NCI-H446 (cell line): Measurements from ENCODE around the gene FKBP7.
"Not testable (repeated sequence)": the region's sequence is repeated elsewhere in the genome, so short reads cannot be mapped to it uniquely, and the experiment has no call there.

Experiments
- DNase-seq, 2 experiments: peaks; one replicate each; lab custom pipeline; 2025; lab: John Stamatoyannopoulos, UW

Gene FKBP7

DNA sequence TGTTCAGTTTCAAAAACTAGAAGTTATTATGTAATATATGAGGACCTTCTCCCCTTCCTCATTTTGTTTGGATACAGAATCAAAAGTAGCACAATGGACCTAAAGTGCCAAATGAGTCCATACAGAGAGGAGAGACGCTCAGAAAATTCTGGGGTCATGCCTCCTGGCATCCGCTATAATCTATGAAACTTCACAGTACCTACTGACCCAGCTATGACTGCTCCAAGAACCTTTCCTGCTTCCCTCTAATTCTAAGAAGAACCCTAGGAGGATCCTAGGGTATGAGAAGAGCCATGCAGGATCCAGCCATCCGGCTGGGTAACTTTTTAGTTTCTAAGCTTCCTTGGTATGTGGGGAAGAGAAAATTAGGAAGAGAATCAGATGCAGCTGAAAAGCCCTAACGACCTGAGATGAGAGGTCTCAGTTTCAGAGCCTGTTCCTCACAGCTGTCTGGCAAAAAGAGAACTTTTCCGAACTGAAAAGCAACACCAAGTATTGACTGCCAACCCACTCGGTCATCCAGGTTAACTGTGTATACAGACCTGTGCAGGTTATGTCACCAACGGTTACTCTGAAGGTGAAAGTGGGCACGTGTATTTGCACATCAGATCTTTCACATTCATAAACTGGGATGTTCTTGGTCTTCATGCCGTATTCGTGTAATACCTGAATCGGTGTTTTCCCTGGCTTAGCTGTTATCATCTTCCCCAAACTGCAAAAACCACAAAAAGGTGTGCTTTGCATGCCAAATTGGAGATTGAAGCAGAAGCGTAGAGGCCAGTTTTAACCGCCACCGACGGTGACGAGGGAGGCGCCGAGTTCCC, 28.5 kb downstream of the FKBP7 start:
- DNase-seq, result no peak

DNA sequence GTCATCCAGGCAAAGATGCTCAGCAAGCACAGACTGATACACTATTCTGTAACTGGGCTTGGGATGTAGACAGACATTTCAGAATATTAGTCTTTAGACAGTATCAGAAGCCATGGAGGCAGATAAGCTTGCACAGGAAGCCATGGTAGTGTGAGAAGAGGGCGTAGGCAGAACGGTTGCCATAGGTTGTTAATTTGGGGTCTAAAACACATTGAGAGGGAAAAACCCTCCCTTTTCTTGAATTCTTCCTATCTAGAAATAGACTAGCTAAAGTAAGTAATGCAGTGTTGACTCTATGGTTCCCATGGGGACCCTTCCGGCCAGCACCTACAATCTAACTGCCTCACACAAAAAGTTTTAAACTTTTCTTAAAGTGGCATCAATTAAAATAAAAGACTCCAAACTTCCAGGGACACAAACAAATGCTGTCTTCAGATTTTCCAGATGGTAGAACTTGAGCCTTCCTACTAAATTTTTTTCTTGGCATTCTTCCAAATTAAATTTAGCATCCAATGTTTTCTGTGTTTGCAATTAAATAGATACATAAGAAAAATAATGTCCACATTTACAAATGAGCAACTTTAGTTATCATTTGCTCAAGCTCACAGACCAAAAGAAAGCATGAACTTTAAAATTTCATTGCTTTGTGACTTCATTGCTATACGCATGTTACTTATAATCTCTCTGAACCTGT, 29.3 kb downstream of the FKBP7 start:
- no peak for DNase-seq

DNA sequence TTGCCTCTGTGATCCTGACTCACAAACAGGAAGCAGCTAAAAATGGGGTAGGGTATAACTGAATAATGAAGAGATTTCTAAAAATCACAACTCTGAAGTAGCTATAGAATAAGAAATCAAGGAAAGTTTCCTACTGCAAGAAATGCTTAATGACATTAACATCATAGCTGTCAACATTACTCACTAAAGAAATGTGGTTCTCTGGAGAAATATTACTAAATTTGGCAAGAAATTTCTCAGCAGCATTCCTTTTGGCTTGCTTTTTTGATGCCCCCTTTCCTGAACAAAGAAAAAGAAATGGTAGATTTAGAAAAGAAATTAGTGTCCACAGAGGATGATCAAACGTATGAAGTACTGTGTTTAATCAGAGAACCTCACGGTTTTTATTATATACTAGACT, 37.0 kb downstream of the FKBP7 start:
- DNase-seq, result no peak

DNA sequence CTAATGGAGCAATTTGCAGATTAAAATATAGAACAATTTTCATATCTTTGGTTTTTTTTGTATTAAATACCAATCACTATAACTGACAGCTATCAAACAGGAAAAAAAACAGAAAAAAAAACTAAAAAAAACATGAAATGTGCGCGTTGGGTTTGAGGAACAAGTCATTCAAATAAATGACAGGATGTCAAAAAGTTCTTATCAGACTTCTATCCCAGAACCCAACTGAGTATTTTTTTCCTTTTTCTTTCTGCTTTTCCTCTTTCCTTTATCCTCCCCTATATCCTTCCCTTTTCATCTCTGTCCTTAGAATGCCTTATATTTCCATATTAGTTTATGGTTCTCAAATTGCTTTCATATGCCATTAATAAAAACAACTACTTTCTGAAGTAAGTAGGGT, 41.7 kb downstream of the FKBP7 start:
- DNase-seq, result no peak

DNA sequence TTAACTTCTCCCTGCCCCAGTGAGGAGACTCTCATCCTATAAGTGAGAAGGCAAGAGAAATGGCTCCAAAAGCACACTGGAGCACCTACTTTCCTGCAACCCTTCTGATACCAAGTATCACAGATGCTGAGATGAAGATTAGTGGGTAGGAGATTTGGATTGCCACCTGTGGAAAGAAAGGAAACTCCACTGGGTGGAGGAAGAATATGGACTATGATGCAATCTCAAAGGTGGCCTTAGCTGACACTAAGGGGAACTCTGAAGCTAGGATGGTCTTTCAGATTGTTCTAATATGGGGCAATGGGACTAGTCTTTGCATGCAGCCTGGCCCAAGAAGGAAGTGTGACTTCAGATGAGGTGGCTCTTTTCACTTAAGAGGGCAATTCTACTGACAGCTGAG, 49.1 kb downstream of the FKBP7 start:
- no peak for DNase-seq

DNA sequence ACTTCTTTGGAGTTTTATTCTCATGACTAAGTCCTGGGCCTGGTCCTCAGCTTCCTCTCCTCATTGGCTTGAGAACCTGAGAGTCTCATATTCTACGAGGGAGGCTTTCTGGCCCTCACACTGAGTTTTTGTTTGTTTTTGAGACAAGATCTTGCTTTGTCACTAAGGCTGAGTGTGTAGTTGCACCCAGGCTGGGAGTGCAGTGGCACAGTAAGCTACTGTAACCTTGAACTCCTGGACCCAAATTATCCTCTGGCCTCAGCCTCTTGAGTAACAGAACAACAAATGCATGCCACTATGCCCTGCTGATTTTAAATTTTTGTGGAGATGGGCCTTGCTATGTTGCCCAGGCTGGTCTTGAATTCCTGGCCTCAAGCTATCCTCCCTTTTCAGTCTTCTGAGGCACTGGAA, 50.0 kb downstream of the FKBP7 start:
- DNase-seq, result no peak

DNA sequence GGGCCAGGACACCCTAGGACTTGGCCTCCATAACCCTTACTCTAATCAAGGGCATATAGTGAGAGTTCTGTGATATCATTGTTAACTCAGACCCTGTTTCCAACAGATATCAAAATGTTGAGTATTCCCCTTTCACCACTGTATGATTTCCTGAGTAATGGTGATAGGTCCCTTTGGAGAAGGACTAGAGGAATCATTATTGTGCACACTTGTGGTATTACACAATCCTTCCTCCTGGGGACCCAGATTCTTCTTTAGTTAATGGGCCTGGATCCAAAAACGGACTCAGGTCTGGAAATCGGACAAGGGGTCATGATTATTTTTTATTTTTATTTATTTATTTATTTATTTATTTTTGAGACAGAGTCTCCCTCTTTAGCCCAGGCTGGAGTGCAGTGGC, 50.9 kb downstream of the FKBP7 start:
- no peak for DNase-seq

DNA sequence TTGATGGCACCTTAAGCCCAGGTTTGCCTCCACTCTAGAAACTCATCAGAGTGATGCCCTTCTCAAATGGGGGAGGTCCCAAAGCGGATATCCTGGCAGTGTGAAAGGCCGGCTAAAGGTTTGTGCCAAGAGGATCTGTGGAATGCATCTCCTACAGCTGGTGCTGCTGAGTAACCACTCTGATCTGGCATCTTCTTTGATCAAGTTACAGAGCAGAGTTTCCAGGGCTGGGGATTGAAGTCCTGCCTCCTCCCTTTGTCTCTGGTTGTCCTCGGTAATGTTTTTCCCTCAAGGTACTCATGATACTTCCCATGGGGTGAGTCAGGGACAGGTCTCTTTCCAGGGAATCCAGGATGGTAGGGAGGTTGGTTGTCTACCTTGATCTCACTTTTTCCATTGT, 52.0 kb downstream of the FKBP7 start:
- DNase-seq, result no peak

DNA sequence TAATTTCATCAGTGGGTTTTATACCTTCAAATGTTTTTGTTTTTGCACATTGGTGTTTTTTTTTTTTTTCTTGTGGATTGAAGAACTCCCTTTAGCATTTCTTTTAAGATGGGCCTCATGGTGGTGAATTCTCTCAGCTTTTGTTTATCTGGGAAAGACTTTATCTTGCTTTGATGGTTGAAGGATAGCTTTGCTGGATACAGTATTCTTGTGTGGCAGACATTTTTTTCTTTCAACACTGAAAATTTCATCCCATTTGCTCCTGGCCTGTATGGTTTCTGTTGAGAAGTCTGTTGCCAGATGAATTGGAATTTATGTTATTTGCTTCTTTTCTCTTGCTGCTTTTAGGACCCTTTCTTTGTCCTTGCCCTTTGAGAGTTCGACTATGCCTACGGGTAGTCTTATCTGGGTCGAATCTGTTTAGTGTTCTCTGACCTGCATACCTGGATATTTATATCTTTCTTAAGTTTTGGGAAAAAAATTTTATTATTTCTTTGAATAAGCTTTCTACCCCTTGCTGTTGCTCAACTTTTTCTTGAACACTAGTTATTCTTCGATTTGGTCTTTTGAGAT, 53.1 kb downstream of the FKBP7 start:
- no peak for DNase-seq

DNA sequence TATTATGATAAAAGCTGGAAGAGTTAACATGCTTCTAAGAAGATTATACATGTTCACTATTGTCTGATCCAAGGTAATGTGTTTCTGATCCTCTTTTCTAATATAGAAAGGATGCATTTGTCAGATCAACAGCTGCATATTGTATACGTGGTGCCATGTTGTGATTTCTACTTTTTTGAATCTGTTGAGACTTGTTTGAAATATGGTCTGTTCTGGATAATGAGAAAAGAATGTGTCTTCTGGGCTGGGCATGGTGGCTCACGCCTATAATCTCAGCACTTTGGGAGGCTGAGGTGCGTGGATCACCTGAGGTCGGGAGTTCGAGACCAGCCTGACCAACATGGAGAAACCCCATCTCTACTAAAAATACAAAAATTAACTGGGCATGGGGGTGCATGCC, 54.7 kb downstream of the FKBP7 start:
- DNase-seq, result not testable (repeated sequence)

DNA sequence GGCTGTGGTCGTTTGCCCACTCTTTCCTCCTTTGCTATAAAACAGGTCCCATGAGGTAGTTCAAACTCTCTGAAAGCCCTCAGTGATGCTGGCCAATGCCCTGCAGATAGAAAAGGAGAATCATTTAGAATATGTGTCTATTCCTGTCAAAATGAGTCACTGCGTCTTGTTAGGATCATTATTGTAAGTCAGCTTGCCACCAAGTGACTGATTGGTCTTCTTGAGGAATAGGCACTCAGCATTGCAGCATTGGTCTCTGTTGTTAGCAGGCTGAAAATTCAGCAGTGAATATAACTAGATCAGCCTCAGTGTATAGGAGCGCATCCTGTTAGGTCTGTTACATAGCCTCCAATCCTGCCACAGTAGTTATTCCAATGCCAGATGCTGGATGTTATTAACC, 56.3 kb downstream of the FKBP7 start:
- DNase-seq, result no peak

DNA sequence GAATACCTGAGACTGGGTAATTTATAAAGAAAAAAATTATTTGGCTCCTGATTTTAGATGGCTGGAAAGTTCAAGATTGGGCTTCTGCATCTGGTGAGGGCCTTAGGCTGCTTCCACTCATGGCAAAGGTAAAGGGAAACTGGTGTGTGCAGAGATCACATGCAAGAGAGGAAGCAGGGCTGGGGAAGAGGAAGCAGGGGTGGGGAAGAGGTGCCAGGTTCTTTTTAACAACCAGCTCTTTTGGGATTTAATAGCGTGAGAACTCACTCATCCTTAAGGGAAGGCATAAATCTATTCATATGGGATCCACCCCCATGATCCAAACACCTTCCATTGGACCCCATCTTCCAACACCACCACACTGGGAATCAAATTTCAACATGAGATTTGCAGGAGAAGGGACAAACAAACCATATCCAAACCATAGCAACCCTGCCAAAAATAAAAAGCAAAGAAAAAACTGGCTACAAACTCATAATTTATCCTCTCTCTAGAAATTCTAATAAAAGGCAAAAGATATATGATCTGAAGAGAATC, 57.9 kb downstream of the FKBP7 start:
- no peak for DNase-seq

DNA sequence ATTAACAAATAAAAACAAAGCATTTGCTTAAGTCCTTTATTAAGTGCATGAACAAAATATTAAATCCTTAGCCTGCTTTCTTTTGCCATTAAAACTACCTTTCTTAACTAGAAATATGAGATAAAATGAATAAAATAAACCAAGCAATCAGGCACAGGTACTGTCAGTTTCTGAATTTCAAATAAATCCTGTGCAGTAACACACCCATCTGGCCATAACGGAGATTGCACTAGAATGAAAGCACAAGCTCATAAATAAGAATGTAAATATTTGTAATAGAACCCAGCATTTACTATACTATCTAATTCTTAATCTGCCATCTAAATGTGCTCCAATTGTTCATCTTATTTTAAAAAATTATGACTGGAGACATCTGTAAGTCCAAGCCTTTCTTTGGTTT, 59.3 kb downstream of the FKBP7 start:
- peak in 1 of 2 experiments; percentile 13 for DNase-seq

DNA sequence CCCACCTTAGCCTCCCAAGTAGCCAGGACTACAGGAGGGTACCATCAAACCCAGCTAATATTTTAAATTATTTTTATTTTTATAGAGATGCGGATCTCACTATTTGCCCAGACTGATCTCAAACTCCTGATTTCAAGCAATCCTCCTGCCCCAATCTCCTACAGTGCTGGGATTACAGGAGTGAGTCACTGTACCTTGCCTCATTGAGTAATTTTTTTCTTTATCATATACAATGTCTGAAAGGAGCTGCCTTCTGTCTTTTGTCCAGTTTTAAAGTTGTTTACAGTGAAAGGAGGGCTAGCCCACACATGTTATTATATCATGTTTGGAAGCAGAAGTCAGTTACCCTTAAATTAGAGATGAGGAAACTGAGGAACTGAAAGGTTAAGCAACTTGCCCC, 60.0 kb downstream of the FKBP7 start:
- no peak for DNase-seq

DNA sequence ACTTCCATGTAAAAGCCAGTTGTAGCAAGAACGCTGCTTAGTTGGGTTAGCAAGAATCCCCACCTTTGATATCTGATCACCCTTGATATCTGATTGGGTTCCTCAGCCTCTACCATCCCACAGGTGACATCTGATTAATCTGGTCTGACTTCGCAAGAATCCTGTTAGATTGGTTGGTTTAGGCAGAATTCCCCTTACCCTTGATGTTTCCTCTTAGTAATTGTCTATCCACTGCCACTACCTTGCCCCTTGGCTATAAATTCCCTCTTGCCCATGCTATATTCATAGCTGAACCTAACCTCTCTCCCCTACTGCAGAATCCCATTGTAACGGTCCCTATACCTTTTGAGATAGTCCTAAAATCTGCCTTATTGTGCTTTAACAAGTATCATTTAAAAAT, 60.5 kb downstream of the FKBP7 start:
- no peak for DNase-seq

DNA sequence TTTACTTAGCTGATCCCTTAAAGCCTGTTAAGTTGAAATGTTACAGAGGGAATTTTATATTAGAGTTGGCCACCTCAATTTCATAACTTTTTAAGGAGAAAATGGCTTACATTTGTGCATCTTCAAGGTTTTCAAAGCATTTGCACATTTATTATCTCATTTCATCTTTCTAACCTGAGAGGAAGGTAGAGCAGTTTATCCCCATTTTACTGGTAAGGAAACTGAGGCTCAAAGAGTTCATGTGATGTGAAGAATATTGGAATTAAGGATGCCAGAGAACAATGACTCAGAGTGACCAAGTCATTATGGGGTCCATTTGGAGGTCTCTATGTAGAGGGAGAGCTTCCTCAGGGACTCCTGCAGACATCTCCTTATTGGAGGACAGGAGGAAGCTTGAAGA, 62.4 kb downstream of the FKBP7 start:
- no peak for DNase-seq

DNA sequence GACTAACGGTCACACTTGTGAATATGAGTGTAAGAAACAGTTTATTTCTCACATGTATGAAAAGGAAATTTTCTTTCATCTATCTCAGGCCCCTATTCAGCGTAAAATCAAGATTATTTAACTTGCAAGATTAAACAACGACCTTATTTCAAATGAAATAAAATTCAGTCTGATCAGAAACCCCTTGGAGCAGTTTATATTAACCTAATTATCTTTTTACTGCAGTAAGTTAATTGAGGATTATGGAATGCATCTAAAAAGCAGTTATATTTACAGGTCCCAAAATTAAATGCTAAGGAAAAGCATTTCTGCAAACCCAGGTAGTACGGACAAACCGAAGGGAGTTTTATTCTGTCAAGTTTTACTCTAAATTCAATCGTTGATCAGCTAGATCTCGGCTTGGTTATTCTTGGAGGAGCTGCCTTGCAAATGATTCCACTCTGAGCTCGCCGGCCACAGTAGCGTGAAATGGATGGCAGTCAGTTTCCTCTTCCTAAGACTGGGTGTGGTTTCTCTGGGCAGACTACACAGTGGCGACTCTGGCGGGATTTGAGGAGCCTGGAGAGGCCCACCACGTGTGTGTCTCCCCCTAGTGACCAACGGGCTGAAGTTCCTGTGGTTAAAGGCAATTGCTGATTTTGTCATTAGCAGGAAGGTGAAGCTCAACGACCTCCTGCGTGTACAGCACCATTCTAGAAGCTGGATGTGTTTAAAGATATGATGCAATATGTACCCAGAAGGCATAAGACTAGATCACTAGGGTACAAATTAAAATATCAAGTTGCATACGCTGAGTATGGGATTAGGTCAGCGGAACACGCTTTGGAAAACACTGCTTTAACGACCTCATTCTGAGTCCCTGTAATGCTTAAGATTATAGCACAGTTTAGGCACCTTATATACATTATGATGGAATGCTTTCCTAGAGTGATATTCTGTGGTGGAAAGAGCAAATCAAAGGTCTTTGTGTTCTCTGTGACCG, 63.8 kb downstream of the FKBP7 start:
- peak; percentile 94 to 95 for DNase-seq
